Smooth muscle cell (in vitro differentiated cells): ENCODE data around the gene ANKRD63. TPM values are rescaled to one million over a fixed set of nuclear protein-coding genes. Genes with fewer than 3 reads are reported as not detected.

Source experiments
- DNase-seq: peaks from one replicate; lab custom pipeline; 2025; ENCODE audit not compliant: unreplicated experiment; lab: John Stamatoyannopoulos, UW
- H2AFZ ChIP-seq: fragments of 200-600 bp; sonication (generic); 2 replicates; pipeline ENCODE4 v1.6.0; 2016; ENCODE audit warnings: antibody characterized with exemption, low read depth, mild to moderate bottlenecking
- H3F3A ChIP-seq: fragments of 200-600 bp; sonication (generic); 2 replicates; pipeline ENCODE4 v1.6.0; 2017; ENCODE audit warnings: antibody characterized with exemption, low read depth
- H3K27ac ChIP-seq: fragments of 200-600 bp; sonication (generic); 2 replicates; pipeline ENCODE4 v1.5.1; 2016; ENCODE audit warnings: low read depth, mild to moderate bottlenecking
- H3K27me3 ChIP-seq: fragments of 200-600 bp; sonication (generic); 2 replicates; pipeline ENCODE4 v1.6.1; 2016; ENCODE audit warnings: low read depth, mild to moderate bottlenecking
- H3K36me3 ChIP-seq: fragments of 200-600 bp; sonication (generic); 2 replicates; pipeline ENCODE4 v1.5.1; 2016; ENCODE audit warnings: low read depth
- H3K4me1 ChIP-seq: fragments of 200-600 bp; sonication (generic); 2 replicates; pipeline ENCODE4 v1.5.1; 2016; ENCODE audit warnings: low read depth
- H3K4me2 ChIP-seq: fragments of 200-600 bp; sonication (generic); 2 replicates; pipeline ENCODE4 v1.6.0; 2016; ENCODE audit warnings: mild to moderate bottlenecking
- H3K4me3 ChIP-seq: fragments of 200-600 bp; sonication (generic); 2 replicates; pipeline ENCODE4 v1.5.1; 2016; ENCODE audit warnings: mild to moderate bottlenecking
- H3K79me2 ChIP-seq: fragments of 200-600 bp; sonication (generic); 2 replicates; pipeline ENCODE4 v1.6.0; 2016; ENCODE audit warnings: low read depth, mild to moderate bottlenecking
- H3K9ac ChIP-seq: fragments of 200-600 bp; sonication (generic); 2 replicates; pipeline ENCODE4 v1.6.0; 2016; ENCODE audit warnings: low read depth
- H3K9me3 ChIP-seq: fragments of 200-600 bp; sonication (generic); replicated peaks from 2 replicates; pipeline ENCODE4 v1.5.1; 2016; ENCODE audit warnings: low read depth
- H4K20me1 ChIP-seq: fragments of 200-600 bp; sonication (generic); 2 replicates; pipeline ENCODE4 v1.6.0; 2016; ENCODE audit warnings: low read depth
- CTCF ChIP-seq: fragments of 200-600 bp; sonication (generic); IDR thresholded peaks from 2 replicates; pipeline ENCODE4 v1.5.1; 2017; ENCODE audit warnings: borderline replicate concordance, mild to moderate bottlenecking, antibody characterized with exemption; ENCODE audit not compliant: insufficient read depth, poor library complexity, severe bottlenecking
- WGBS: methylation state at CpG from one replicate; pipeline ENCODE4 v1.1.7; 2016; ENCODE audit warnings: low lambda C conversion rate; 5-methylcytosine and 5-hydroxymethylcytosine counted together
- polyA plus RNA-seq: library from polyadenylated mRNA; unstranded; fragments of >200 nt; fragmentation: Nextera tagmentation; extraction: Ambion mirVana; gene quantifications from 2 replicates; pipeline ENCODE4 v1.2.1, GENCODE V29; 2016
- total RNA-seq: library from RNA; depleted of rRNA; stranded (reverse); fragments of >200 nt; gene quantifications from 2 replicates; pipeline ENCODE4 v1.2.3, GENCODE V29; 2014

The ANKRD63 gene
- total and polyA plus RNA-seq, 2 experiments from 2014 or later, result not detected

- Histone ChIP-seq H3K4me1 (no peaks in the 10 kb centered on the region), H3K27me3 (no peaks in the 10 kb centered on the region), H2AFZ (no peak overlapping the region), H3K4me3 (no peak overlapping the region), H4K20me1 (no peaks in the 10 kb centered on the region), H3K79me2 (no peaks in the 10 kb centered on the region), H3K9ac (no peak overlapping the region), H3K4me2 (no peak overlapping the region), H3K27ac (no peak overlapping the region), H3K36me3 (no peaks in the 10 kb centered on the region), H3K9me3 (no peaks in the 10 kb centered on the region), H3F3A (no peaks in the 10 kb centered on the region)
- 88% methylated on average over 4 of the region's 4 CpGs for WGBS
- no peak for DNase-seq
- no peak for TF ChIP-seq CTCF
These were observed 15.2 kb downstream of the ANKRD63 start for GRCh38 chr15:40267670-40268069.

GRCh38 chr15:40266828-40267304, 16.0 kb downstream of the ANKRD63 start:
- Histone ChIP-seq H4K20me1 (no peaks in the 10 kb centered on the region), H3K9me3 (no peaks in the 10 kb centered on the region), H3K4me3 (no peak overlapping the region), H3K9ac (no peak overlapping the region), H2AFZ (no peak overlapping the region), H3F3A (no peaks in the 10 kb centered on the region), H3K27me3 (no peaks in the 10 kb centered on the region), H3K36me3 (no peaks in the 10 kb centered on the region), H3K4me2 (no peak overlapping the region), H3K4me1 (no peaks in the 10 kb centered on the region), H3K27ac (peak overlapping the region; percentile 38), H3K79me2 (no peaks in the 10 kb centered on the region)
- DNase-seq, result peak; percentile 19
- TF ChIP-seq CTCF, result no peak
- WGBS, result 34% methylated on average over 7 of the region's 7 CpGs

GRCh38 chr15:40265875-40266274, 17.0 kb downstream of the ANKRD63 start:
- no peak for DNase-seq
- TF ChIP-seq CTCF, result no peak
- Histone ChIP-seq H3K4me3 (no peak overlapping the region), H3K9me3 (no peaks in the 10 kb centered on the region), H3K4me2 (no peak overlapping the region), H3K36me3 (no peaks in the 10 kb centered on the region), H2AFZ (no peak overlapping the region), H3K27me3 (no peaks in the 10 kb centered on the region), H3K79me2 (no peaks in the 10 kb centered on the region), H3F3A (no peaks in the 10 kb centered on the region), H3K27ac (no peak overlapping the region), H3K4me1 (no peaks in the 10 kb centered on the region), H3K9ac (no peak overlapping the region), H4K20me1 (no peaks in the 10 kb centered on the region)
- WGBS, result 94% methylated on average over 20 of the region's 20 CpGs

- Histone ChIP-seq H2AFZ (no peak overlapping the region), H3K79me2 (no peaks in the 10 kb centered on the region), H3K9me3 (no peaks in the 10 kb centered on the region), H3K4me2 (no peak overlapping the region), H3K36me3 (no peaks in the 10 kb centered on the region), H3K9ac (no peak overlapping the region), H3F3A (no peaks in the 10 kb centered on the region), H4K20me1 (no peaks in the 10 kb centered on the region), H3K4me3 (no peak overlapping the region), H3K27me3 (no peaks in the 10 kb centered on the region), H3K27ac (no peak overlapping the region), H3K4me1 (no peaks in the 10 kb centered on the region)
- DNase-seq, result no peak
- no peak for TF ChIP-seq CTCF
- whole genome bisulfite sequencing, result 91% methylated on average over 8 of the region's 10 CpGs
These were observed 17.5 kb downstream of the ANKRD63 start for GRCh38 chr15:40265355-40265754.
